Measurements from ENCODE around the gene PWWP2B. TPM values are rescaled to one million over a fixed set of nuclear protein-coding genes. Genes with fewer than 3 reads are reported as not detected.

Gene PWWP2B
- total RNA-seq, 1 donor, result 8.2 TPM

GRCh38 chr10:132466520-132467463, 69.8 kb downstream of the PWWP2B start:
- DNase-seq (ENCODE audit: low read depth), result no peak
- no peak overlapping the region for H3K4me3 ChIP-seq (ENCODE audit: low read depth, low read length)
- TF ChIP-seq CTCF (IDR thresholded peaks at IDR 0.05; ENCODE audit: insufficient read depth, low read depth, low read length), result no peak

Other genes starting within 250 kb of the PWWP2B start
- gene DPYSL4, start 210.3 kb upstream of the PWWP2B start, total RNA-seq, result under 0.01 and 0.86 TPM in 2 replicates
- 8.6 and 11.9 TPM in 2 replicates for gene STK32C, start 89.2 kb upstream of the PWWP2B start, total RNA-seq
- 6.0 and 11.0 TPM in 2 replicates for gene LRRC27, start 65.0 kb upstream of the PWWP2B start, total RNA-seq
- gene INPP5A, start 140.6 kb downstream of the PWWP2B start, total RNA-seq, result 33.2 and 36.7 TPM in 2 replicates

Measured in fibroblast of villous mesenchyme (primary cell).